ENCODE measurements around the gene TOX2. TPM values are rescaled to one million over a fixed set of nuclear protein-coding genes. Genes with fewer than 3 reads are reported as not detected.
A peak's percentile ranks its signal among the peaks of the same experiment; 100 is the strongest.

Gene TOX2
- total and polyA plus RNA-seq, 4 experiments from 2014 or later = 0.22 to 1.1 (median 0.49) TPM

DNA sequence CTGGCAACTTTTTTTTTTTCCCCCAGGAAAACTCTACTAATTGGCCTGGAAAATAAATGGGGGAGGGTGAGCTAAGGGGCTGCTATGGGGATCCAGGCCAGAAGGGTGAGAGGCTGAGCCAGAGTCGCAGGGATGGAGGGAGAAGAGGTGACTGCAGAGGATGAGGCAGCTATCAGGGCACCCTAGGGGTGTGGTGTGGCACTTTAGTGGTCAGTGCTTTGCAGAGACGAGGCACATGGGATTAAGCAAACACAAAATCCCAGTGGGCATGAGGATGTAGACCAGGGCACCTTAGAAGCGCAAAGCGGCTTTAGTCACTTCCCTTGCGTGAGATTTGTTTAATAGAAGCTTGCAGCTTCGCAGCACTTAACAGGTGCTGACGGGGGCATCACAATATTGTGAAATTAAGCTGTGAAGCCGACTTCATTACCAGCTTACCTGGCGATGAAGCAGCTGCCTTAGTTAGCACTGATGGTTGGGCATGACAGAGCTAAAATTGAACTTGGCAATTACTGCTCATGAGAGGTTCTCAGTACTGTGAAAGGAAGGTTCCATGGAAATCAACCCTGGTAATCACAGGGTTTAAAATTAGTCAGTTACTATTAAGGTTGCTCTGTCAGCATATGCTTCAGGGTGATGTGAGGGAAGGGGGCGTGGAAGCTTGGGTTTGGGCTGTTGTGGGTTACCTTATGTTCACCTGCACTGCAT, 26.0 kb downstream of the TOX2 start:
- Mint-ChIP-seq H3K9me3 (peaks cover 0 to 1% (median 0%) of the 10 kb centered on the region in 8 donors), H3K4me1 (peaks cover 40 to 75% (median 47%) of the 10 kb centered on the region in 4 donors), H3K27ac (peak overlapping the region in 2 of 7 donors; percentile 49 to 62), H3K27me3 (peaks cover 0 to 3% of the 10 kb centered on the region in 2 donors), H3K4me3 (peak overlapping the region in 5 of 8 donors; percentile 2 to 57 (median 34)), H3K36me3 (no peaks in the 10 kb centered on the region)
- Histone ChIP-seq H3K27ac (ENCODE audit: low read depth, low read length) (no peak overlapping the region), H3K27me3 (ENCODE audit: insufficient read depth, low read length) (no peaks in the 10 kb centered on the region), H3K4me1 (ENCODE audit: insufficient read depth, low read length) (peaks cover 70% of the 10 kb centered on the region), H3K4me3 (ENCODE audit: low read length in 2 of 2) (no peak overlapping the region), H3K36me3 (ENCODE audit: insufficient read depth, low read length) (no peaks in the 10 kb centered on the region), H3K9me3 (ENCODE audit: control insufficient read depth in 1 of 2, low read length in 2 of 2) (no peaks in the 10 kb centered on the region)
- ChIA-PET CTCF (ENCODE audit: partially characterized antibody) (interaction anchor here (1.3 to 2.3 kb wide), 2 partner anchors 14 to 140 kb away, joined by 5 to 8 read pairs; no protein-coding TSS in a partner anchor), POLR2A (ENCODE audit: partially characterized antibody) (interaction anchor here (1.0 to 3.6 kb wide), 3 partner anchors 19 to 24 kb away, joined by 4 to 22 read pairs (median 19); no protein-coding TSS in a partner anchor)
- intact Hi-C loops (cut with micrococcal nuclease) = loop anchor here (5.0 kb wide), 1 partner anchor 132 kb away; no protein-coding TSS in a partner anchor
- DNase-seq = no peak

- Histone ChIP-seq H3K27me3 (ENCODE audit: insufficient read depth, low read length) (no peaks in the 10 kb centered on the region), H3K27ac (ENCODE audit: low read depth, low read length) (no peak overlapping the region), H3K36me3 (ENCODE audit: insufficient read depth, low read length) (no peaks in the 10 kb centered on the region), H3K4me1 (ENCODE audit: insufficient read depth, low read length) (peaks cover 79% of the 10 kb centered on the region), H3K4me3 (ENCODE audit: low read length in 2 of 2) (no peak overlapping the region), H3K9me3 (ENCODE audit: control insufficient read depth in 1 of 2, low read length in 2 of 2) (no peaks in the 10 kb centered on the region)
- Mint-ChIP-seq H3K36me3 (no peaks in the 10 kb centered on the region), H3K4me3 (peak overlapping the region in 6 of 8 donors; percentile 39 to 82 (median 57)), H3K27me3 (peaks cover 0 to 3% of the 10 kb centered on the region in 2 donors), H3K9me3 (peaks cover 0 to 1% (median 0%) of the 10 kb centered on the region in 8 donors), H3K27ac (peak overlapping the region in 4 of 7 donors; percentile 24 to 82 (median 61)), H3K4me1 (peaks cover 40 to 81% (median 54%) of the 10 kb centered on the region in 4 donors)
- no peak for DNase-seq
- intact Hi-C loops (cut with micrococcal nuclease) = loop anchor here (1.0 to 5.0 kb wide), 2 partner anchors 9 to 131 kb away; no protein-coding TSS in a partner anchor
- ChIA-PET CTCF (ENCODE audit: partially characterized antibody) (interaction anchor here (0.8 to 2.3 kb wide), 5 partner anchors 8 to 139 kb away, joined by 3 to 8 read pairs (median 5); no protein-coding TSS in a partner anchor), POLR2A (ENCODE audit: partially characterized antibody) (interaction anchor here (1.0 to 5.2 kb wide), 7 partner anchors 11 to 350 kb away, joined by 3 to 41 read pairs (median 9); partner anchors contain the start of gene IFT52)
These were observed 27.0 kb downstream of the TOX2 start for GRCh38 chr20:43941476-43942200.

GRCh38 chr20:43942201-43942590, 27.5 kb downstream of the TOX2 start:
- POLR2A ChIA-PET (ENCODE audit: partially characterized antibody) = interaction anchor here (1.1 to 5.2 kb wide), 8 partner anchors 11 to 351 kb away, joined by 3 to 41 read pairs (median 6); partner anchors contain the start of gene IFT52
- Mint-ChIP-seq H3K27ac (peak overlapping the region in 3 of 7 donors; percentile 24 to 82 (median 49)), H3K4me1 (peaks cover 40 to 80% (median 57%) of the 10 kb centered on the region in 4 donors), H3K36me3 (no peaks in the 10 kb centered on the region), H3K27me3 (peaks cover 0 to 3% of the 10 kb centered on the region in 2 donors), H3K4me3 (peak overlapping the region in 6 of 8 donors; percentile 39 to 82 (median 66)), H3K9me3 (peaks cover 0 to 1% (median 0%) of the 10 kb centered on the region in 8 donors)
- no peak for DNase-seq
- CTCF ChIA-PET (ENCODE audit: partially characterized antibody) = interaction anchor here (0.8 to 2.3 kb wide), 5 partner anchors 9 to 138 kb away, joined by 3 to 8 read pairs (median 5); no protein-coding TSS in a partner anchor
- no peaks in the 10 kb centered on the region for H3K9me3 ChIP-seq (ENCODE audit: control insufficient read depth in 1 of 2, low read length in 2 of 2)
- no peaks in the 10 kb centered on the region for H3K36me3 ChIP-seq (ENCODE audit: insufficient read depth, low read length)
- peaks cover 85% of the 10 kb centered on the region for H3K4me1 ChIP-seq (ENCODE audit: insufficient read depth, low read length)
- intact Hi-C loops (cut with micrococcal nuclease) = loop anchor here (1.0 to 5.0 kb wide), 2 partner anchors 8 to 130 kb away; no protein-coding TSS in a partner anchor
- no peaks in the 10 kb centered on the region for H3K27me3 ChIP-seq (ENCODE audit: insufficient read depth, low read length)
- no peak overlapping the region for H3K4me3 ChIP-seq (ENCODE audit: low read length in 2 of 2)
- no peak overlapping the region for H3K27ac ChIP-seq (ENCODE audit: low read depth, low read length)

- Histone ChIP-seq H3K4me3 (ENCODE audit: low read length in 2 of 2) (peak overlapping the region in 1 of 2 donors; percentile 31), H3K27ac (ENCODE audit: low read depth, low read length) (no peak overlapping the region), H3K36me3 (ENCODE audit: insufficient read depth, low read length) (no peaks in the 10 kb centered on the region), H3K9me3 (ENCODE audit: control insufficient read depth in 1 of 2, low read length in 2 of 2) (no peaks in the 10 kb centered on the region), H3K4me1 (ENCODE audit: insufficient read depth, low read length) (peaks cover 90% of the 10 kb centered on the region), H3K27me3 (ENCODE audit: insufficient read depth, low read length) (no peaks in the 10 kb centered on the region)
- Mint-ChIP-seq H3K36me3 (no peaks in the 10 kb centered on the region), H3K4me1 (peaks cover 43 to 83% (median 61%) of the 10 kb centered on the region in 4 donors), H3K4me3 (peak overlapping the region; percentile 37 to 82 (median 62)), H3K27me3 (peaks cover 0 to 3% of the 10 kb centered on the region in 2 donors), H3K9me3 (peaks cover 0 to 1% (median 0%) of the 10 kb centered on the region in 8 donors), H3K27ac (peak overlapping the region; percentile 77 to 88 (median 82))
- POLR2A ChIA-PET (ENCODE audit: partially characterized antibody) = interaction anchor here (1.1 to 5.2 kb wide), 9 partner anchors 10 to 352 kb away, joined by 3 to 41 read pairs (median 4); partner anchors contain the start of gene IFT52
- DNase-seq = peak in 4 of 5 donors; percentile 35 to 47 (median 44)
- intact Hi-C loops (cut with micrococcal nuclease) = loop anchor here (1.0 to 5.0 kb wide), 2 partner anchors 8 to 130 kb away; no protein-coding TSS in a partner anchor
- CTCF ChIA-PET (ENCODE audit: partially characterized antibody) = interaction anchor here (0.8 to 2.3 kb wide), 6 partner anchors 9 to 138 kb away, joined by 3 to 8 read pairs (median 6); no protein-coding TSS in a partner anchor
These were observed 28.1 kb downstream of the TOX2 start for GRCh38 chr20:43942667-43943285.

GRCh38 chr20:43943725-43944124, 29.1 kb downstream of the TOX2 start:
- ChIA-PET POLR2A (ENCODE audit: partially characterized antibody) (interaction anchor here (1.3 to 5.2 kb wide), 4 partner anchors 9 to 77 kb away, joined by 3 to 41 read pairs (median 13); no protein-coding TSS in a partner anchor), CTCF (ENCODE audit: partially characterized antibody) (interaction anchor here (1.6 to 1.8 kb wide), 4 partner anchors 11 to 137 kb away, joined by 3 to 6 read pairs (median 6); no protein-coding TSS in a partner anchor)
- peaks cover 0 to 1% (median 0%) of the 10 kb centered on the region in 8 donors for H3K9me3 Mint-ChIP-seq
- H3K36me3 Mint-ChIP-seq = no peaks in the 10 kb centered on the region
- no peaks in the 10 kb centered on the region for H3K9me3 ChIP-seq (ENCODE audit: control insufficient read depth in 1 of 2, low read length in 2 of 2)
- H3K4me1 Mint-ChIP-seq = peaks cover 43 to 92% (median 65%) of the 10 kb centered on the region in 4 donors
- H3K4me3 ChIP-seq (ENCODE audit: low read length in 2 of 2) = no peak overlapping the region
- H3K4me1 ChIP-seq (ENCODE audit: insufficient read depth, low read length) = peaks cover 97% of the 10 kb centered on the region
- H3K36me3 ChIP-seq (ENCODE audit: insufficient read depth, low read length) = no peaks in the 10 kb centered on the region
- H3K27me3 Mint-ChIP-seq = peaks cover 0 to 3% of the 10 kb centered on the region in 2 donors
- H3K27ac Mint-ChIP-seq = peak overlapping the region in 5 of 7 donors; percentile 24 to 83 (median 69)
- no peak overlapping the region for H3K27ac ChIP-seq (ENCODE audit: low read depth, low read length)
- DNase-seq = no peak
- peak overlapping the region in 2 of 8 donors; percentile 16 to 49 for H3K4me3 Mint-ChIP-seq
- no peaks in the 10 kb centered on the region for H3K27me3 ChIP-seq (ENCODE audit: insufficient read depth, low read length)
- intact Hi-C loops (cut with micrococcal nuclease) = loop anchor here (5.0 kb wide), 1 partner anchor 129 kb away; no protein-coding TSS in a partner anchor

DNA sequence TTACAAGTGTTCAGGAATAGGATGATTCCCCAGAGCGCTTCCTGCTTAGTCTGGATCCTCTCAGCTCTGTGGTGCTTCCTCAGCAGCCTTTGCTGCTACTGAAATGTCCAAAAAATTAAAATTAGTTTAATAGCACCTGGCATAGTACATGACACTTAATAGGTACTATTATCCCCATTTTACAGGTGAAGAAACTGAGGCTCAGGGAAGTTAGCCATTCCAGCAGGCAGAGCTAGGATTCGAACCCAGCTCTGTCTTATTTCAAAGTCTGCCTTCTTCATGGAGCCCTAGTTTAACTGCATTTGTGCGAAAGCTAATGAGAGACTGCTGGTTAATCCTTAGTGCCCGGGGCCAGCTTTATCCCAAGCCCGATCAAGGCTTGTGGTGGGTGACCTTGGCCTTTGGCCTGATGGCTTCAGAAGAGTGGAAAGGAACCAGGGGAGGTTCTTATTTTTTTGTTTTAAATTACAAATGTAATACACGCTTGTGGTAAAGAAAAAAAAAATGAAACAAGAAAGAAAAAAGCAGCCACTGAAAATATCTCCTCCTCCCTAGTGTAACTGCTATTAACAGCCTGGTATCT, 30.1 kb downstream of the TOX2 start:
- Histone ChIP-seq H3K4me3 (ENCODE audit: low read length in 2 of 2) (no peak overlapping the region), H3K9me3 (ENCODE audit: control insufficient read depth in 1 of 2, low read length in 2 of 2) (no peaks in the 10 kb centered on the region), H3K27ac (ENCODE audit: low read depth, low read length) (no peak overlapping the region), H3K36me3 (ENCODE audit: insufficient read depth, low read length) (no peaks in the 10 kb centered on the region), H3K4me1 (ENCODE audit: insufficient read depth, low read length) (peaks cover 97% of the 10 kb centered on the region), H3K27me3 (ENCODE audit: insufficient read depth, low read length) (no peaks in the 10 kb centered on the region)
- no peak for DNase-seq
- Mint-ChIP-seq H3K27me3 (peaks cover 0 to 2% of the 10 kb centered on the region in 2 donors), H3K27ac (peak overlapping the region in 2 of 7 donors; percentile 12 to 15), H3K4me1 (peaks cover 50 to 94% (median 69%) of the 10 kb centered on the region in 4 donors), H3K36me3 (no peaks in the 10 kb centered on the region), H3K9me3 (peaks cover 0 to 1% (median 0%) of the 10 kb centered on the region in 8 donors), H3K4me3 (no peak overlapping the region)
- POLR2A ChIA-PET (ENCODE audit: partially characterized antibody) = interaction anchor here (0.6 to 5.2 kb wide), 5 partner anchors 8 to 75 kb away, joined by 3 to 41 read pairs (median 3); no protein-coding TSS in a partner anchor
- intact Hi-C loops (cut with micrococcal nuclease) = loop anchor here (5.0 kb wide), 1 partner anchor 128 kb away; no protein-coding TSS in a partner anchor
- CTCF ChIA-PET (ENCODE audit: partially characterized antibody) = interaction anchor here (1.6 to 1.8 kb wide), 2 partner anchors 19 to 136 kb away, joined by 3 to 6 read pairs; no protein-coding TSS in a partner anchor
